ENCODE results near the gene BRD3.

Gene BRD3

GRCh38 chr9:134028575-134029247 is 39.1 kb downstream of the BRD3 start:
- DNase-seq (ENCODE audit: low read depth), result no peak
- TF ChIP-seq CTCF (conservative IDR thresholded peaks at IDR 0.05; ENCODE audit: low read depth, low read length), result no peak
- no peak overlapping the region for H3K4me3 ChIP-seq (ENCODE audit: low read length)

- no peak for DNase-seq (ENCODE audit: low read depth)
- no peak overlapping the region for H3K4me3 ChIP-seq (ENCODE audit: low read length)
- no peak for TF ChIP-seq CTCF (conservative IDR thresholded peaks at IDR 0.05; ENCODE audit: low read depth, low read length)
Measured at GRCh38 chr9:134028076-134028475, 39.8 kb downstream of the BRD3 start.

GRCh38 chr9:134027561-134027960 is 40.3 kb downstream of the BRD3 start:
- no peak for TF ChIP-seq CTCF (conservative IDR thresholded peaks at IDR 0.05; ENCODE audit: low read depth, low read length)
- no peak overlapping the region for H3K4me3 ChIP-seq (ENCODE audit: low read length)
- DNase-seq (ENCODE audit: low read depth), result no peak

GRCh38 chr9:134026981-134027380 is 40.8 kb downstream of the BRD3 start:
- no peak for DNase-seq (ENCODE audit: low read depth)
- TF ChIP-seq CTCF (conservative IDR thresholded peaks at IDR 0.05; ENCODE audit: low read depth, low read length), result no peak
- no peak overlapping the region for H3K4me3 ChIP-seq (ENCODE audit: low read length)

GRCh38 chr9:134026581-134026980 is 41.2 kb downstream of the BRD3 start:
- DNase-seq (ENCODE audit: low read depth), result no peak
- no peak overlapping the region for H3K4me3 ChIP-seq (ENCODE audit: low read length)

GRCh38 chr9:134025606-134026541 is 42.0 kb downstream of the BRD3 start:
- peak; percentile 34 for TF ChIP-seq CTCF (conservative IDR thresholded peaks at IDR 0.05; ENCODE audit: low read depth, low read length)
- H3K4me3 ChIP-seq (ENCODE audit: low read length), result peak overlapping the region; percentile 76
- DNase-seq (ENCODE audit: low read depth), result no peak

More at GRCh38 chr9:134026581-134026980, 41.2 kb downstream of the BRD3 start:
- no peak for TF ChIP-seq CTCF (conservative IDR thresholded peaks at IDR 0.05; ENCODE audit: low read depth, low read length)

Measured in retinal pigment epithelial cell (primary cell).